Measurements from ENCODE around the gene BTRC.
A peak's percentile ranks its signal among the peaks of the same experiment; 100 is the strongest.
"Not testable (repeated sequence)": the region's sequence is repeated elsewhere in the genome, so short reads cannot be mapped to it uniquely, and the experiment has no call there.

Gene BTRC

DNA sequence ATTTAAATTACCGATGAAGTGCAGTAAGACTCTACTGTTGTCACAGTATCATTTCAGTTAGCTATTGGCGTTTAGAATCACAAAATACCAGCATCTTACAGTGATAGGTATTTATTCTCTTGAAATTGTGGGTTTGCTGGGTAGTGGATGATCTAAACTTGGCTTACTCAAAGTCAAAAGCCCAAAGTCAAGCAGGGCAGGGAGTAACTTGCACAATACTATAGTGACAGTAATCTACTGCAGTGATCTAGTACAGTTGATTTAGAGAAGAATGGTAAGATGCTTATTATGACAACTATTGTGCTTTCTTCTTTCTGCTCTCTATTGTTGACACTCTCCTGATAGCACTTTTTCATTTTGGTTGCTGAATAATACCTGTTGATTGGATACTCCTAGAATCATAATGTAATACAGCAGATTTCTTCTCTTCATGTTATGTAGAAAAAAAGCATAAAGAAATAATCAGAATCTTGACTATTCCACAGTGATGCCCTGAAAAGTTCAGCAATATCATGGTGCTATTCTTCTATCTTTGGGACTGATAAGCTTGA lies 10.0 kb downstream of the BTRC start:
- no peaks in the 10 kb centered on the region for H3K9me3 ChIP-seq
- H3K36me3 ChIP-seq: peaks cover 17% of the 10 kb centered on the region
- no peak overlapping the region for H3K9ac ChIP-seq
- H3K27me3 ChIP-seq: no peaks in the 10 kb centered on the region
- no peak overlapping the region for H3K27ac ChIP-seq
- no peak overlapping the region for H3K4me3 ChIP-seq
- peaks cover 90% of the 10 kb centered on the region for H4K20me1 ChIP-seq
- no peak overlapping the region for H3K4me2 ChIP-seq
- no peak for TF ChIP-seq Cebpa-rat (IDR thresholded peaks at IDR 0.05)
- H3K4me1 ChIP-seq: peaks cover 16% of the 10 kb centered on the region

DNA sequence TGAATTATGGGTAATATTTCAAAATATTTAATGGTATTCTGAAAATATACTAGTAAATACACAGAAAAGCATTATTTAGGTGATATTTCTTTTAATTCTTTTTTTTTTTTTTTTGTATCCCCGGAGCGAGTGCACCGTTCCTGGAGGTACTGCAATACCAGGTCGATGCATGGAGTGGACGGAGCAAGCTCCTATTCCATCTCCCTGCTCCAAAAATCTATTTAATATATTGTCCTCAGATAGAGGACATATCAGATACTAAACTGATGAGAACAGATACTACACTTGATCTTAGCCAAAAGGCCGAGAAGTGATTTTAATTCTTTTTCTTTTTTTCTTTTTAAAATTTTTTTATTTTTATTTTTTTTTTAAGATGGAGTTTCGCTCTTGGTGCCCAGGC lies 10.8 kb downstream of the BTRC start:
- no peak for TF ChIP-seq Cebpa-rat (IDR thresholded peaks at IDR 0.05)
- Histone ChIP-seq H3K27me3 (no peaks in the 10 kb centered on the region), H3K9ac (no peak overlapping the region), H3K9me3 (no peaks in the 10 kb centered on the region), H4K20me1 (peaks cover 90% of the 10 kb centered on the region), H3K36me3 (peaks cover 25% of the 10 kb centered on the region), H3K27ac (no peak overlapping the region), H3K4me2 (no peak overlapping the region), H3K4me3 (no peak overlapping the region), H3K4me1 (peaks cover 16% of the 10 kb centered on the region)

DNA sequence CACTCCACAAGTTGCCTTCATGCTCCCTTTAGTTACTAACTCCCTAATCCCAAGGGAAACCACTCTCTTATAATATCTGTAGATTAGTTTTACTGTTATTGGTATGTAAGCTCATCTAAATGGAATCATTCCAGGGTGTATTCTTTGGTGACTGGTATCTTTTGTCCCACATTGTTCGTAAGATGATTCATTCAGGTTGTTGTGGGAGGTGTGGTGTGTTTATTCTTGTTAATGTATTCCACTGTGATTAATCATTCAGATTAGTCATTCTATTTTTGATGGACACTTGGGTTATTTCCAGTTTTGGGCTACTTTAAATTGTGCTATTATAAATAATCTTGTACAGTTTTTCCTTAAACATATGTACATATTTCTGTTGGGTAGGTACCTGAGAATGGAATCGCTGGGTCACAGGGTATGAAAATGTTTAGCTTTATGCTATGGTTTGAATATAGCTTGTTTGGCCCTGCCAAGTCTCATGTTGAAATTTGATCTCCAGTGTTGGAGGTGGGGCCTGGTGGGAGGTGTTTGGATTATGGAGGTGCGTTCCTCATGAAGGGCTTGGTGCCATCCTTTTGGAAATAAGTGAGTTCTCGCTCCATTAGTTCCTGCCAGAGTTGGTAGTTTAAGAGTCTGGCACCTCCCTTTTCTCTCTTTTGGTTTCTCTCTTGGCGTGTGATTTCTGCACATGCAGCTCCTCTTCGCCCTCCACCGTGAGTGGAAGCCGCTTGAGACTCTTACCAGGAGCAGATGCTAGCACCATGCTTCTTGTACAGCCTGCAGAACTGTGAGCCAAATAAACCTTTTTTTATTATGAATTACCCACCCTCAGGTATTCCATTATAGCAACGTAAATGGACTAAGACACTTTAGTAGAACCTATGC lies 13.8 kb downstream of the BTRC start:
- H3K27me3 ChIP-seq: no peaks in the 10 kb centered on the region
- no peak overlapping the region for H3K4me2 ChIP-seq
- no peaks in the 10 kb centered on the region for H3K4me1 ChIP-seq
- peaks cover 25% of the 10 kb centered on the region for H3K36me3 ChIP-seq
- no peak for TF ChIP-seq Cebpa-rat (IDR thresholded peaks at IDR 0.05)
- peaks cover 63% of the 10 kb centered on the region for H4K20me1 ChIP-seq
- no peak overlapping the region for H3K27ac ChIP-seq
- no peak overlapping the region for H3K9ac ChIP-seq
- H3K9me3 ChIP-seq: no peaks in the 10 kb centered on the region
- no peak overlapping the region for H3K4me3 ChIP-seq

DNA sequence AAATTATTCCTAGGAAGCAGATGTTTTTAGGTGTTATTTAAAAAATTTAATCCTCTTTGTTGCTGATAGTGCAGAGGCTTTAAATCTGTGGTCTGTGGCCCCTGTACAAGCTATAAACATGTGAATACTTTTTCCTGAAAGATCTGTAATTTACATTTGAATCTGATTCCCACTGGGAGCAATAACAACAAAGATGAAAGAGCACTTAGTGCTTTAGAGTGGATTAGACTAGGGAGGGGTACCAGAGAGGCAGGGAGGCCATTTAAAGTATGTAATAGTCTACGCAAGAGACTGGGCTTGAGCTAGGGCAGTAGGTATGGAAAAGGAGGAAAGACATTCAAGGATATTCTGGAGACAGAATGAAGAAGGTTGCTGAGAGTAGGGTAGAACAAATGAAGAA lies 19.1 kb downstream of the BTRC start:
- Histone ChIP-seq H3K9ac (no peak overlapping the region), H3K4me3 (no peak overlapping the region), H3K27ac (no peak overlapping the region), H3K4me2 (no peak overlapping the region), H4K20me1 (peaks cover 55% of the 10 kb centered on the region), H3K36me3 (peaks cover 29% of the 10 kb centered on the region), H3K9me3 (no peaks in the 10 kb centered on the region), H3K27me3 (no peaks in the 10 kb centered on the region), H3K4me1 (peaks cover 10% of the 10 kb centered on the region)
- TF ChIP-seq Cebpa-rat (IDR thresholded peaks at IDR 0.05): no peak

DNA sequence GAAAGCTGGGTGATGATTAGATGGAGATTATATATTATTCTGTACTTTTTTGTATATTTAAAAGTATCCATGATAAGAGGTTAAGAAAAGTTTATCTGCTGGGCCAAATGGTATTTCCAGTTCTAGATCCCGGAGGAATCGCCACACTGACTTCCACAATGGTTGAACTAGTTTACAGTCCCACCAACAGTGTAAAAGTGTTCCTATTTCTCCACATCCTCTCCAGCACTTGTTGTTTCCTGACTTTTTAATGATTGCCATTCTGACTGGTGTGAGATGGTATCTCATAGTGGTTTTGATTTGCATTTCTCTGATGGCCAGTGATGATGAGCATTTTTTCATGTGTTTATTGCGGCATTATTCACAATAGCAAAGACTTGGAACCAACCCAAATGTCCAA lies 20.0 kb downstream of the BTRC start:
- H3K27ac ChIP-seq, H3K27me3 ChIP-seq, H3K9ac ChIP-seq, H3K9me3 ChIP-seq, H3K4me3 ChIP-seq, H3K4me1 ChIP-seq, H3K4me2 ChIP-seq: not testable (repeated sequence)
- Histone ChIP-seq H4K20me1 (peaks cover 55% of the 10 kb centered on the region), H3K36me3 (peaks cover 21% of the 10 kb centered on the region; the same call in 1 of the 2 replicates)

DNA sequence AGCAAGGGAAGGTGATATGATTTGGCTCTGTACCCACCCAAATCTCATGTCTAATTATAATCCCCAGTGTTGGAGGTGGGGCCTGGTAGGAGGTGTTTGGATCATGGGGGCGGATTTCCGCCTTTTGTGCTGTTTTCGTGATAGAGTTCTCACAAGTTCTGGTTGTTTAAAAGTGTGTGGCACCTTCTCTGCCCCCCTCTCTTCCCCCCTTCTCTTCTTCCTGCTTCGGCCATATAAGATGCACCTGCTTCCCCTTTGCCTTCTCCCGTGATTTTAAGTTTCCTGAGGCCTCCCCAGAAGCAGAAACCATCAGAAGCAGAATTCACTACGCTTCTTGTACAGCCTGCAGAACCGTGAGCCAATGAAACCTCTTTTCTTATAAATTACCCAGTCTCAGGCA lies 21.1 kb downstream of the BTRC start:
- H3K9me3 ChIP-seq: no peaks in the 10 kb centered on the region

DNA sequence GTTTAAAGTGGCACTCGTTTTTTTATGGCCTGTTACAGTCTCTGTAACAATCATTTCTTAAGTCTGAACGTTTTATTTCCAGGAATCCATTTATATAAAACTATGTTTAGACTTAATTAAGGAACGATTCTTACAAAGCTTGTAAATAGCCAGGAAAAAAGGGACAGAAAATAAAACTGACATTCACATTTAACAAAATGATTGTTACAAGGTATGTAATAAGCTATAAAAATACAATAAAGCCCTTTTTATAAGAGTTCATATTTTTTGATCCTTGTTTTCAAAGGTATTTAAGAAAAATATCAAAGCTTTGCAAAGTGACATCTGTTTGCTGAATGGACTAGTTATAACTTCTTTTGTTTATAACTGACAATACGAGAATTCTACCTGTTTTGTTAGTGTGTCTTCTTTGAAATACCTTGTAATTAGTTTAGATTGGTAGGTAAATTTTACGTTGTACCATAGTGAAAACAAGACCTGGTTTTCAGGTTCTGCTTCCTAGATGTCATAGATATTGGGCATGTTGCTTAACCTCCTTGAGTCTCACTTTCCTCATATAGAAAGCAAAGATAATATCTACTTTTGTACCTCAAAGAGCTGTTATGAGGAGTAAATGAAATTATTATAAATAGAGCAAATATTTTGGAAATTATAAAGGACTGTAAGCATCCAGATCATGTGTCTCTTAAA lies 25.8 kb downstream of the BTRC start:
- Histone ChIP-seq H3K9ac (no peak overlapping the region), H4K20me1 (peaks cover 97% of the 10 kb centered on the region), H3K4me2 (no peak overlapping the region), H3K9me3 (no peaks in the 10 kb centered on the region), H3K27ac (no peak overlapping the region), H3K4me3 (no peak overlapping the region), H3K36me3 (peaks cover 9% of the 10 kb centered on the region; the same call in 1 of the 2 replicates), H3K4me1 (peaks cover 8% of the 10 kb centered on the region), H3K27me3 (no peaks in the 10 kb centered on the region)
- no peak for TF ChIP-seq Cebpa-rat (IDR thresholded peaks at IDR 0.05)

More for the DNA sequence above, 21.1 kb downstream of the BTRC start:
- H3K27me3 ChIP-seq: no peaks in the 10 kb centered on the region
- peaks cover 53% of the 10 kb centered on the region for H4K20me1 ChIP-seq
- TF ChIP-seq Cebpa-rat (IDR thresholded peaks at IDR 0.05): no peak
- peaks cover 11% of the 10 kb centered on the region; the same call in 1 of the 2 replicates for H3K36me3 ChIP-seq
- H3K4me3 ChIP-seq: no peak overlapping the region
- H3K27ac ChIP-seq: no peak overlapping the region
- peak overlapping the region; percentile 58 for H3K4me2 ChIP-seq
- no peak overlapping the region for H3K9ac ChIP-seq
- peaks cover 10% of the 10 kb centered on the region for H3K4me1 ChIP-seq

DNA sequence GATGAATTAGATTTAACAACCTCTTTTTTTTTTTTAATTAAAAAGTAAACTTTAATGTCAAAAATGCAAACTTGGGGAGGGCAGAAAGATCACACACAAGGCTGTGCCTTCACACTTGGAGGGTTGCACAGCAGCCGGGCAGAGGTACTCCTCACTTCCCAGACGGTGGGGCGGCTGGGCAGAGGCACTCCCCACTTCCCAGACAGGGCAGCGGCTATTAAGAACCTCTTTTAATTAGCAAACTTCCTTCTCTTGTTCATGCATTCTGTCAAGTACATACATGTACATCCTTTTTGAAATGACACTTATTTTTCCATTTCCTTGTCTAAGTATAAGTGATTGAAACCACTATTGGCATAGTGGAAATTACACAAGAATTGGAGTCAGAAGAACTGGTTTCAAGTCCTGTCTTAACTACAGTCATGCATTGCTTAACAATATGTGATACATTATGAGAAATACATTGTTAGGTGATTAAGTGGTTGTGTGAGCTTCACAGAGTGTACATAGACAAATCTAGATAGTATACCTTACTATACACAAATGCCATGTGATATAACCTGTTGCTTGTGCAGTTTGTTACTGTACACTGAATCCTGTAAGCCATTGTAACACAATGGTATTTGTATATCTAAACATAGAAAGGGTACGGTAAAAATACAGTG lies 26.5 kb downstream of the BTRC start:
- no peak overlapping the region for H3K9ac ChIP-seq
- H3K36me3 ChIP-seq: peaks cover 7% of the 10 kb centered on the region; the same call in 1 of the 2 replicates
- H3K9me3 ChIP-seq: no peaks in the 10 kb centered on the region
- H3K27ac ChIP-seq: no peak overlapping the region
- H3K4me3 ChIP-seq: no peak overlapping the region
- peaks cover 95% of the 10 kb centered on the region for H4K20me1 ChIP-seq
- H3K4me1 ChIP-seq: peaks cover 2% of the 10 kb centered on the region; the same call in 1 of the 2 replicates
- TF ChIP-seq Cebpa-rat (IDR thresholded peaks at IDR 0.05): no peak
- H3K4me2 ChIP-seq: no peak overlapping the region
- no peaks in the 10 kb centered on the region for H3K27me3 ChIP-seq

DNA sequence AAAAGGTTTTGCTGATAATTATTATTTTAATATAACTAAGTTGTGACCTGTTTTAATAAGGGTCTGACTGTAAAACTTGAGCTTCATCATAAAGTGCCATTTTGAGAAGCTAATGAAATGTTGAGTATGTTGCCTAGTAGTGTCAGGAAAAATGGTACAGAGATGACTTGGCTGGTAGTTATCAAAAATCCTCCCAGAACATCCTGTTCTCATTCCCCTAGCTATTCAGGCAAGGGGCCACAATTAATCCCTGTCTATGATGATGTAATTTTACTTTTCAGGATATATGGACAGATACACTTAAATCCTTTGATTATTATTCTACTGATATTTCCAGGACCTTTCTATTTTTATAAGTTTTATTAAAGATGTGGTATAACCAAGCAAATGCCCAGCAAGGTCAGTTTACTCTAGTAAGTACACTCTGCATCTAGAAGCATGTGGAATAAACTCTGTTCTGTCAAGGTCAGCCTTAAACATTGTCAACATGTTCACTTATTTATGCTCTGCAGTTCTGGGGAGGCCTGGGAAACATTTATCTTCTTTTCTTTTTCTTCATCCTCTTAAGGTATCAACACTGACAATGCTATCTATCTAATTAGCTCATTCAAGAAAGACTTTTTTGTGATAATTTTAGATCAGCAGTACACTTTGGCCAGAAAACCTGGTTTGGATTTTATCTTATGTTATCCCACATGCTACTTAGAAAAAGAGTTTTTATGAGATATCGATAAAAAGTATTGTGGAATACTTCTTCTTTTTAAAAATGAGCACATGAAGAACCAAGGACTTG lies 32.1 kb downstream of the BTRC start:
- Histone ChIP-seq H3K27ac (no peak overlapping the region), H3K9me3 (no peaks in the 10 kb centered on the region), H4K20me1 (peaks cover 80% of the 10 kb centered on the region), H3K27me3 (no peaks in the 10 kb centered on the region), H3K4me3 (no peak overlapping the region), H3K36me3 (peaks cover 4% of the 10 kb centered on the region), H3K9ac (no peak overlapping the region), H3K4me1 (no peaks in the 10 kb centered on the region), H3K4me2 (no peak overlapping the region)
- TF ChIP-seq Cebpa-rat (IDR thresholded peaks at IDR 0.05): no peak

Measured in BLaER1 (cell line).